ENCODE data around the gene ICAM5.
A peak's percentile ranks its signal among the peaks of the same experiment; 100 is the strongest.

ICAM5 gene

DNA sequence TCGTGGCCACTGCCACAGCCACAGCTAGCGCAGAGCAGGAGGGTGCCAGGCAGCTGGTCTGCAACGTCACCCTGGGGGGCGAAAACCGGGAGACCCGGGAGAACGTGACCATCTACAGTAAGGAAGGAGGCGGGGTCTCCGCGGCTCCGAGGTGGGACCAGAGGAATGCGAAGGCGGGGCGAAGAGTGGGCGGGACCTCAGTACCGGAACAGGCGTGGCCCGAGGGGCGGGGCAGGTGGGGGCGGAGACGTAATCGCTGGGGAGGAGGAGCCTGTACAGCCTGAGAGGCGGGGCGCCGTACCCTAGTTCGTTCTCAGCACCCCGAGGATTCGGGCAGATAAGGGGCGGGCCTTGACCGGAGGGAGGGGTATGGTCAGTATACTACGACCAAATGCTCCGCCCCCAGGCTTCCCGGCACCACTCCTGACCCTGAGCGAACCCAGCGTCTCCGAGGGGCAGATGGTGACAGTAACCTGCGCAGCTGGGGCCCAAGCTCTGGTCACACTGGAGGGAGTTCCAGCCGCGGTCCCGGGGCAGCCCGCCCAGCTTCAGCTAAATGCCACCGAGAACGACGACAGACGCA lies 2.5 kb downstream of the ICAM5 start:
- DNase-seq = peak; percentile 75 to 76

GRCh38 chr19:10292789-10293636 lies 3.3 kb downstream of the ICAM5 start:
- no peak for DNase-seq

DNA sequence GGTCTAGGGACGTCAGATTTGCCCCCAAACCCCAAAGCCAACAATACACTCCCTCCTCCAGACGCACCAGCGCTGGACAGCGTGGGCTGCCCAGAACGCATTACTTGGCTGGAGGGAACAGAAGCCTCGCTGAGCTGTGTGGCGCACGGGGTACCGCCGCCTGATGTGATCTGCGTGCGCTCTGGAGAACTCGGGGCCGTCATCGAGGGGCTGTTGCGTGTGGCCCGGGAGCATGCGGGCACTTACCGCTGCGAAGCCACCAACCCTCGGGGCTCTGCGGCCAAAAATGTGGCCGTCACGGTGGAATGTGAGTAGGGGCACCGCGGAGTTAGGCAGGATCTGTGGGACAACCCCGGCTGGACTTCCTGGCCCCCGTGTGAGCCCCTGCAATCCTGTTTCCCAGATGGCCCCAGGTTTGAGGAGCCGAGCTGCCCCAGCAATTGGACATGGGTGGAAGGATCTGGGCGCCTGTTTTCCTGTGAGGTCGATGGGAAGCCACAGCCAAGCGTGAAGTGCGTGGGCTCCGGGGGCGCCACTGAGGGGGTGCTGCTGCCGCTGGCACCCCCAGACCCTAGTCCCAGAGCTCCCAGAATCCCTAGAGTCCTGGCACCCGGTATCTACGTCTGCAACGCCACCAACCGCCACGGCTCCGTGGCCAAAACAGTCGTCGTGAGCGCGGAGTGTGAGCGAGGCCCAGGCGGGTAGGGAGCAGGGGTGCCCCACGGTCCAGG lies 4.0 kb downstream of the ICAM5 start:
- no peak for DNase-seq

DNA sequence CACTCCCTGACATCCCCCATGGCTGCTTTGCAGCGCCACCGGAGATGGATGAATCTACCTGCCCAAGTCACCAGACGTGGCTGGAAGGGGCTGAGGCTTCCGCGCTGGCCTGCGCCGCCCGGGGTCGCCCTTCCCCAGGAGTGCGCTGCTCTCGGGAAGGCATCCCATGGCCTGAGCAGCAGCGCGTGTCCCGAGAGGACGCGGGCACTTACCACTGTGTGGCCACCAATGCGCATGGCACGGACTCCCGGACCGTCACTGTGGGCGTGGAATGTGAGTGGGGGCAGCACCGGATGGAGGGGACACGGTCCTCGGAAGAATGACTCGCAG lies 4.6 kb downstream of the ICAM5 start:
- DNase-seq = no peak

DNA sequence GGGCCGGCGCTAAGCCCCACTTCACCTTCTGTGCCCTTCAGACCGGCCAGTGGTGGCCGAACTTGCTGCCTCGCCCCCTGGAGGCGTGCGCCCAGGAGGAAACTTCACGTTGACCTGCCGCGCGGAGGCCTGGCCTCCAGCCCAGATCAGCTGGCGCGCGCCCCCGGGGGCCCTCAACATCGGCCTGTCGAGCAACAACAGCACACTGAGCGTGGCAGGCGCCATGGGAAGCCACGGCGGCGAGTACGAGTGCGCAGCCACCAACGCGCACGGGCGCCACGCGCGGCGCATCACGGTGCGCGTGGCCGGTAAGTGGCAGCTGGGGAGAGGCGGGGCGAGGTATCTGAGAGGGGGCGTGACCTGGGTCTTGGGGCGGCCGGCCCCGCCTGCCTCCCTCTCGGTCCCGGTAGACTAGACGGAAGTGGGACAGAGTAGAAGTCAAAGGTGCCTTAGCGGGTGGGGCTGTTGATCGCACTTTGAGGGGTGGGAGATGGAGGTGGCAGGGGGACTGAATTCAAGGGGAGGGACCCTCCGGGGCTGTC lies 5.6 kb downstream of the ICAM5 start:
- peak; percentile 83 to 84 for DNase-seq

DNA sequence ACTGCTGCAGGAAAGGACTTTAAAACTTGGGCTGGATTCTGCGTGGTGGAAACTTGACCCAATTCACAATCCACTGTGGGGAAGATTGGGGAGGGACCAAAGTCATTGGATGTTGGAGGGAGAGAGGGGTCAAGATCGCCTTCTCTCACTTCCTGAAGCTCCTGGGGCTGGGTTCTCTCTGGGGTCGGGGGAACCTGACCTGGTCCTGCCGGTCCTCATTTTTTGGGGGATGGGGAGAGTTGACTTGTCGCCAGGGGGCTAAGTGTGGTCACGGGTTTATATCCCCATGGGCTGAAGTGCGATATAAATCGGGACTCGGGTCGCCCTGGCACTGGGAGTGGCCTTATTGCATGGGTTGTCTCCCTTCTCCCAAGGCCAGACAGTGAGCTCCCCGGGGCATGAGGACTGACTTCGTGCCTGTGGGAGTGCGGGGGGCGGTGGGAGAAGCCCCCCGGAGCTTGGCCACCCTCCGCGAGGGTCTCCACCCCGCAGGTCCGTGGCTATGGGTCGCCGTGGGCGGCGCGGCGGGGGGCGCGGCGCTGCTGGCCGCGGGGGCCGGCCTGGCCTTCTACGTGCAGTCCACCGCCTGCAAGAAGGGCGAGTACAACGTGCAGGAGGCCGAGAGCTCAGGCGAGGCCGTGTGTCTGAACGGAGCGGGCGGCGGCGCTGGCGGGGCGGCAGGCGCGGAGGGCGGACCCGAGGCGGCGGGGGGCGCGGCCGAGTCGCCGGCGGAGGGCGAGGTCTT lies 6.3 kb downstream of the ICAM5 start:
- no peak for DNase-seq

- no peak for DNase-seq
These were observed 10.1 kb downstream of the ICAM5 start for GRCh38 chr19:10299545-10300458.

GRCh38 chr19:10305139-10305806 lies 15.5 kb downstream of the ICAM5 start:
- DNase-seq = peak in 1 of 2 donors; percentile 56

- DNase-seq = no peak
These were observed 16.6 kb downstream of the ICAM5 start for GRCh38 chr19:10306327-10306726.

DNA sequence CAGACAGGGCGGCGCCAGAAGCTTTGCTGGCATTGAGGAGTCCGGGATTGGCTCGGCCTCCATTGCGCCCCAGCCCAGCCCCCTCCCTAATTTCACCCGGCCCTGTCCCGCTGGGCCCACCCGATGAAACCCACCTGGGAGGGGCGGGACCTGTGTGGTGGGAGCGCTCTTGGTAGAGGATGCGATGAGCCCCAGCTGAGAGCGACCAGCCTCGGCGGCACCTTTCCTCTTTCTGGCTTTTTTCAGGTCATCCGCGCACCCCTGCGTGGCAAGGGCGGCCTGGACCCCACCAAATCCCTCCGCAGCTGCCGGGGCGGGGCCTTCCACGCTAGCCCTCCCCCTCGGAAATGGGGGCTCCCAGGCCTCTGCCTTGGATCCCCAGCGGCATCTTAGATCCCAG lies 19.7 kb downstream of the ICAM5 start, which contains the start of gene ZGLP1:
Gene ZGLP1, minus strand, starts transcription at position 393 of the 400 bp plus-strand sequence.
- no peak for DNase-seq

GRCh38 chr19:10315335-10316214 lies 25.8 kb downstream of the ICAM5 start, which contains the start of gene FDX2:
Gene FDX2 (minus strand): TSS chr19:10316015. CDS start chr19:10315996, 19 bp downstream.
- peak; percentile 89 to 92 for DNase-seq

DNA sequence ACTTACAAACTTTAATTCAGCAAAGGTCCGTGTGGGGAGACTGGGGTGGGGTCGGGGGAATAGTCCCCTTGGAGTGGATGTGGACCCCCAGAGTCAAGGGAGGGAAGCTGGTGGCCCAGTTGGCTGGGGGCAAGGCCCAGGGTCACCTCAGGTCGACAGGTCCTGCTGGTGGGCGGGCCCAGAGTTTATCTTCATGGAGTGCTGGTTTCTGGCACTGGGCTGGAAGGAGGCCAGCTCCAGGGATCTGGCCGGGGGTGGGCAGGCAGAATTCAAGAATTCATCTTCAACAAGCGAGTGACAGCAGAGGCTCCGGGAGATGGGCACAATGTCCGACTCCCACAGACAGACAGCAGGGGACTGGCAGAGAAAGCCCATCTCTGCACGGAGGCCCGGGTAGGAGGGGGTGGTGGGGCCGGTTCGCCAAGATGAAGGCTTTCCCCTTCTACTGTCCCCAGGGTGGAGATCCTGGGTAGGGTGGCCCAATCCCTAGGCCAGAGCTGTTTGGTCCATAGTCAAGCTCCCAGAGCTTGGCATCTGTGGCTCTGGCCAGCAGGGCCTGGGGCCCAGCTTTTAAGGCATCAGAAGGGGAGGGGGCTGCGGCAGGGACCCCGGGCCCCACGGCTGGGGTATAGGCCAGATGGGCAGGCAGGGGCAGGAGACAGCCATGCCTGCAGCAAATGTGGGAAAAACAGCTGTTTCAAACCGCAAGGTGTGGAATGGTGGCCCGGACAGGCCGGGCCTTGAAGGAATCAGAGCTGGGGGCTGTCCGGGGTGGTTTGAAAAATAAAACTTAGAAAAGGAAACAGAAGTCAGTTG lies 26.7 kb downstream of the ICAM5 start:
- DNase-seq = no peak

DNA sequence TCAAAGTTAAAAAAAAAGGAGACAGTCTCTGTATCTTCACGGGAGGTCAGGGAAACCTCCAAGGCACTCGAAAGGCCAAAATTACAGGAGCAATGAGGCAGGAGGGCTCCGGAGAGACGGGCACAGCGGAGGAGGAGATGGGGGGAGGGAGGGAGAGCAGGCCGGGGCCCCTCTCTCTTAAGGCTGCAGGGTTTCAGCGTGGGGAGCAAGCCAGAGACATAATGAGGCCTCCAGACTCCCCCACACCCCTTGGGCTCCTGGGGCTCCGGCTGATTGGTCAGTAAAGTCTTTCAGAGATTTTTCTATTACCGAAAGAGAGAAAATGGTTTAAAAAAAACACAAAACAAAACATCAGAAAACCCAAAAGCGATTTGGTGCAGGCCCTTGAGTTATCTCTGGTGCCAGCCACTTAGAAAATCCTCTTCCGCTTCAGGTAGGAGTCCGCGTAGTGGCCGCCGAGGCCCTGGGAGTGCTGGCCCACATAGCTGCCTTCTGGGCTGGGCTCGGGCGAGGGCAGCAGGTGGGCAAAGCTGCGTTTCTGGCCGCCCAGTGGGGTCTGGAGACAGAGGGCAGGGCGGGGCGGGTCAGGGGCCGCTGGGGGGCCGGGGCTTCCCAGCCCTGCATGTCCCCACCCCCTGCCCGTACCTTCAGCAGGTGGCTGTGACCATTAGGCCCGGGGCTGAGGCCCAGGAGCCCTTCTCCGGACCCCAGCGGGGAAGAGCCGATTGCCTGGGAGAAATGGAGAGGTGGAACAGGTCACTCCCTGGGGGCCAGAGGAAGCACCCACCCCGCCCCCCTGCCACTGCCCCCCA lies 27.5 kb downstream of the ICAM5 start:
- no peak for DNase-seq

GRCh38 chr19:10317857-10318462 lies 28.2 kb downstream of the ICAM5 start:
- no peak for DNase-seq

DNA sequence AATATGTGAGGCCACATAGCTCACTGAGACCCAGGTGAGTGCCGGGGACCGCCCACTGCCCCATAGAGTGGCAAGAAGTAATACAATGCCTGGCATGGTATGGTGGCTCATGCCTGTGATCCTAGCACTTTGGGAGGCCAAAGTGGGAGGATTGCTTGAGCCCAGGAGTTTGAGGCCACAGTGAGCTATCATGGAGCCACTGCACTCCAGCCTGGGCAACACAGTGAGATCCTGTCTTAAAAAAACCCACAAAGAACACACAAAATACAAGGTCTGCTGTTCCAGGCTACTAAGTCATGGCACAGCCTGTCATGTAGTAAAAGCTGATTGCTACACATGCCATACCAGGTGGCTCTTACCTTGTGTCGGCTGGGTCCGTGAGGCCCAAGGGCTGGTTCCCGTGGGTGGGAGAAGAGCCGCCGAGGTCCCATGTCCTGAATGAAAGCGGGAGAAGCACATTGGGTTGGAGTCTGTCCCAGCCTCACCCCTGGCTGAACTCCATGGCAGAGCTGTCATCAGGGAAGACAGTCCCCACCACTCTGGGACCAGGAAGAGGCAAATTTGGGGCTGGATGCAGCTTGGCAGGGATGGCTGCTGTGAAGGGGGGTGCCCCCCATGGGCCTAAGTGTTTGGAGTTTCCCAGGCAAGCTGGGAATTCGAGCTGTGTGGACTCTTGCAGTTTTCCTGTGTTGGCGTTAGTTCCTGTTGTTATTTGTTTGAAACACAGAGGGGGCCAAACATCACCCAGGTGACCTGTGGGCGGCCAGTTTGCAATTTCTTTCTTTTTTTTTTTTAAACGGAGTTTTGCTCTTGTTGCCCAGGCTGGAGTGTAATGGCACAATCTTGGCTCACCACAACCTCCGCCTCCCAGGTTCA lies 29.3 kb downstream of the ICAM5 start:
- DNase-seq = no peak

- DNase-seq = no peak
These were observed 31.1 kb downstream of the ICAM5 start for GRCh38 chr19:10320602-10321416.
